Measurements from ENCODE around the gene STRN3.

STRN3 gene

DNA sequence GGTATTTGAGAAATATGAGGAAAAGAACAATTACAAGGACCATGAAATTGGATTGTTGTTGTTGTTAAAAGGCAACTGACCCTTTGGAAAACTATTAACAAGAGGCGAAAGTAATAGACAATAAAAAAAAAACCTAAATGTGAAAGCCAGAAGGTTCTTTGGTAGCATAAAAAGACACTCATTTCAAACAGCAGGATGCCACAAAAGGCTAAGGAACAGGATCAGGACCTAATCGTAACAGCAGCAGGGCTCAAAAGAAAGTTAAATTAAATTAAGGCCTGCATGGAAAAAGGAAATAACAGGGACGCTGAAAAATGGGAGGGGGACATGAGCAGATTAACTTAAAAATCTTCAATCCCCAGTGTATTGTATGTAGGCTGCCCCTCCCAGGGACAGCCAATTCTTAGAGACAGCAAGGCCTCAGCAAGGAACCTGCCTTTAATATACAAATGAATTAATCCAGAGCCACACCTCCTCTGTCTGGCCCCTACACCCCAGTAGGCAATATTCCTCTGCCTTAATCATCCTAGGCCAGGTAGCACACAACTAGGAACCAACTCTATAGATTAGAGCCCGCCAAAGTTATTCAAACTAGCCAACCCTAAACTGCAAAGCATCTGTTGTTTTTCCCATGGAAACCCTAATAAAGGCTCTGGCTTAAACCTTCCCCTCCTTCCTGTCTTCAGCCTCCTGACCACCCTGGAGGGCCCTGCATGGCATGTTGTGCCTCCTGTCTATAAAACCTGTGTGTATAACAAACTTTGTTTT is 29.1 kb downstream of the STRN3 start:
- Histone ChIP-seq H3K4me1 (ENCODE audit: low read depth, poor library complexity, severe bottlenecking) (peaks cover 15% of the 10 kb centered on the region), H3K4me3 (IDR thresholded peaks at IDR 0.05; ENCODE audit: insufficient read depth, low read depth, low read length) (no peak overlapping the region), H2AFZ (ENCODE audit: low read depth) (no peak overlapping the region), H3K27ac (no peak overlapping the region), H3K27me3 (ENCODE audit: insufficient read depth, low read depth) (no peaks in the 10 kb centered on the region), H4K20me1 (ENCODE audit: insufficient read depth) (no peaks in the 10 kb centered on the region), H3K79me2 (ENCODE audit: insufficient read depth, low read depth) (peaks cover 41% of the 10 kb centered on the region), H3K4me2 (no peak overlapping the region), H3K9ac (no peak overlapping the region), H3K36me3 (ENCODE audit: insufficient read depth) (no peaks in the 10 kb centered on the region)
- TF ChIP-seq, protein P1, sequence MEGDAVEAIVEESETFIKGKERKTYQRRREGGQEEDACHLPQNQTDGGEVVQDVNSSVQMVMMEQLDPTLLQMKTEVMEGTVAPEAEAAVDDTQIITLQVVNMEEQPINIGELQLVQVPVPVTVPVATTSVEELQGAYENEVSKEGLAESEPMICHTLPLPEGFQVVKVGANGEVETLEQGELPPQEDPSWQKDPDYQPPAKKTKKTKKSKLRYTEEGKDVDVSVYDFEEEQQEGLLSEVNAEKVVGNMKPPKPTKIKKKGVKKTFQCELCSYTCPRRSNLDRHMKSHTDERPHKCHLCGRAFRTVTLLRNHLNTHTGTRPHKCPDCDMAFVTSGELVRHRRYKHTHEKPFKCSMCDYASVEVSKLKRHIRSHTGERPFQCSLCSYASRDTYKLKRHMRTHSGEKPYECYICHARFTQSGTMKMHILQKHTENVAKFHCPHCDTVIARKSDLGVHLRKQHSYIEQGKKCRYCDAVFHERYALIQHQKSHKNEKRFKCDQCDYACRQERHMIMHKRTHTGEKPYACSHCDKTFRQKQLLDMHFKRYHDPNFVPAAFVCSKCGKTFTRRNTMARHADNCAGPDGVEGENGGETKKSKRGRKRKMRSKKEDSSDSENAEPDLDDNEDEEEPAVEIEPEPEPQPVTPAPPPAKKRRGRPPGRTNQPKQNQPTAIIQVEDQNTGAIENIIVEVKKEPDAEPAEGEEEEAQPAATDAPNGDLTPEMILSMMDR (conservative IDR thresholded peaks at IDR 0.05; ENCODE audit: low read depth, low read length): no peak

DNA sequence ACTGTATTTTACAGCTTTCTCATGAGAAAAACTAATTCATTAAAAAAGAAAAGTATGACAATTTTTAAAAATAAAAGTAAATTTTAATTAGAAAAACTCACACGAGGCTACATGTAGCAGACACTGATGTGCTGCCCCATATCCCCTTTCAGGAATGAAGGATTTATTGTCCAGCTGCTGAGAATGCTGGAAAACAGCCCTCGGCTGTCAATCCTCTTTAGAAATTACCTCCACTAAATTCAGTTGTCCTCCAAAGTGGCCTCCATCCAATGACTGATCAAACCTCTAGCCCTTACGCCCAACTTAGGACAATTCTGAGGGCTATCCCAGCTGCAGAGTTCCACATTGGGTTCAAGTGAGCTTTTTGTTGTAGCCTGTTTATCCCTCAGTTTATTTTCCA is 30.5 kb downstream of the STRN3 start:
- Histone ChIP-seq H2AFZ (ENCODE audit: low read depth) (no peak overlapping the region), H3K27ac (no peak overlapping the region), H3K4me3 (IDR thresholded peaks at IDR 0.05; ENCODE audit: insufficient read depth, low read depth, low read length) (no peak overlapping the region), H3K27me3 (ENCODE audit: insufficient read depth, low read depth) (no peaks in the 10 kb centered on the region), H4K20me1 (ENCODE audit: insufficient read depth) (no peaks in the 10 kb centered on the region), H3K36me3 (ENCODE audit: insufficient read depth) (no peaks in the 10 kb centered on the region), H3K4me2 (no peak overlapping the region), H3K4me1 (ENCODE audit: low read depth, poor library complexity, severe bottlenecking) (peaks cover 15% of the 10 kb centered on the region), H3K9ac (no peak overlapping the region), H3K79me2 (ENCODE audit: insufficient read depth, low read depth) (peaks cover 43% of the 10 kb centered on the region)
- TF ChIP-seq, protein P1 (conservative IDR thresholded peaks at IDR 0.05; ENCODE audit: low read depth, low read length): no peak

- Histone ChIP-seq H3K4me3 (IDR thresholded peaks at IDR 0.05; ENCODE audit: insufficient read depth, low read depth, low read length) (no peak overlapping the region), H3K4me1 (ENCODE audit: low read depth, poor library complexity, severe bottlenecking) (peaks cover 15% of the 10 kb centered on the region), H4K20me1 (ENCODE audit: insufficient read depth) (no peaks in the 10 kb centered on the region), H2AFZ (ENCODE audit: low read depth) (no peak overlapping the region), H3K36me3 (ENCODE audit: insufficient read depth) (no peaks in the 10 kb centered on the region), H3K27ac (no peak overlapping the region), H3K4me2 (no peak overlapping the region), H3K27me3 (ENCODE audit: insufficient read depth, low read depth) (no peaks in the 10 kb centered on the region), H3K79me2 (ENCODE audit: insufficient read depth, low read depth) (peaks cover 47% of the 10 kb centered on the region), H3K9ac (no peak overlapping the region)
- TF ChIP-seq, protein P1 (conservative IDR thresholded peaks at IDR 0.05; ENCODE audit: low read depth, low read length): no peak
Measured at GRCh38 chr14:30994681-30995620, 31.2 kb downstream of the STRN3 start.

DNA sequence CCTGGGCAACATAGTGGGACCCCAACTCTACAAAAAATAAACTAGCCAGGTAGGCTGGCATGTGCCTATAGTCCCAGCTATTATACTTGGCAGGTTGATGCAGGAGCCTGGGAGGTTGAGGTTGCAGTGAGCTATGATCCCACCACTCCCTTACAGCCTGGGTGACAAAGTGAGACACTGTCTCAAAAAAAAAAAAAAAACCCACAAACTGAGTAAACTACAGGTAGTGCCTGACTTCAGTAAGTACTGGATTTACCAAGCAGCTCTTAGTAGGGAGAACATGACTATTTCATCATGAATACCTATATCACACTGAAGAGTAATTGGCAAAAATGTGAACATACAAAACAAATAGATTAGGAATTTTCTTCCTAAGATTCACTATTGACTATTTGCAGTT is 33.1 kb downstream of the STRN3 start:
- no peak overlapping the region for H3K27ac ChIP-seq

More for the DNA sequence above, 33.1 kb downstream of the STRN3 start:
- H3K36me3 ChIP-seq (ENCODE audit: insufficient read depth): no peaks in the 10 kb centered on the region
- no peak overlapping the region for H3K9ac ChIP-seq
- no peak overlapping the region for H3K4me3 ChIP-seq (IDR thresholded peaks at IDR 0.05; ENCODE audit: insufficient read depth, low read depth, low read length)
- H3K4me2 ChIP-seq: no peak overlapping the region
- H3K79me2 ChIP-seq (ENCODE audit: insufficient read depth, low read depth): peaks cover 35% of the 10 kb centered on the region
- peaks cover 15% of the 10 kb centered on the region for H3K4me1 ChIP-seq (ENCODE audit: low read depth, poor library complexity, severe bottlenecking)
- no peaks in the 10 kb centered on the region for H4K20me1 ChIP-seq (ENCODE audit: insufficient read depth)
- H2AFZ ChIP-seq (ENCODE audit: low read depth): no peak overlapping the region
- TF ChIP-seq, protein P1 (conservative IDR thresholded peaks at IDR 0.05; ENCODE audit: low read depth, low read length): no peak
- no peaks in the 10 kb centered on the region for H3K27me3 ChIP-seq (ENCODE audit: insufficient read depth, low read depth)
